Upper lobe of right lung (tissue), 1 donor: ENCODE data around the gene PPFIA3. TPM values are rescaled to one million over a fixed set of nuclear protein-coding genes. Genes with fewer than 3 reads are reported as not detected.

ENCODE experiments used
- ATAC-seq: fragments of 200-7000 bp; cut with Tn5 transposase; one replicate; pipeline ENCODE4 v1.9.1; 2020; ENCODE audit warnings: mild to moderate bottlenecking, moderate library complexity
- DNase-seq: peaks from one replicate; pipeline ENCODE4 v3.0.0-alpha.2; 2020
- H3K27ac ChIP-seq: fragments of 200-600 bp; one replicate; pipeline ENCODE4 v1.8.0; 2022
- H3K27me3 ChIP-seq: fragments of 200-600 bp; one replicate; pipeline ENCODE4 v1.8.0; 2022; ENCODE audit warnings: mild to moderate bottlenecking
- H3K36me3 ChIP-seq: fragments of 200-600 bp; one replicate; pipeline ENCODE4 v1.8.0; 2022
- H3K4me1 ChIP-seq: fragments of 200-600 bp; one replicate; pipeline ENCODE4 v1.8.0; 2022
- H3K4me3 ChIP-seq: fragments of 200-600 bp; one replicate; pipeline ENCODE4 v1.8.0; 2022; ENCODE audit warnings: mild to moderate bottlenecking
- H3K9me3 ChIP-seq: fragments of 200-600 bp; one replicate; pipeline ENCODE4 v1.8.0; 2022
- CTCF ChIP-seq: fragments of 200-600 bp; IDR thresholded peaks from one replicate; pipeline ENCODE4 v1.8.0; 2022; ENCODE audit warnings: antibody characterized with exemption
- intact Hi-C: fragments of 100-400 bp; cut with DNase I; formaldehyde crosslinking; loops from one replicate; pipeline ENCODE4 v1.11.0; 2022
- total RNA-seq: library from RNA; stranded (reverse); fragmentation: NEBNext Ultra II Directional; extraction: Animal tissue kit (Norgen Biotek cat#: 25700); gene quantifications from one replicate; pipeline ENCODE4 v1.2.1, GENCODE V29; 2021
- donor health status: DM: no; HTN: yes; CAD: no; lungs with severe emphysema.

The PPFIA3 gene
- total RNA-seq, 1 donor from 2014 or later, result 10.7 TPM

- intact Hi-C loops, result no loop called here
- Histone ChIP-seq H3K4me1 (peaks cover 9% of the 10 kb centered on the region), H3K9me3 (no peaks in the 10 kb centered on the region), H3K27ac (no peak overlapping the region), H3K27me3 (no peaks in the 10 kb centered on the region), H3K4me3 (no peak overlapping the region), H3K36me3 (peaks cover 28% of the 10 kb centered on the region)
- no peak for ATAC-seq
- TF ChIP-seq CTCF, result no peak
- no peak for DNase-seq
These were observed 7.9 kb upstream of the PPFIA3 start for GRCh38 chr19:49111218-49111998.

- DNase-seq, result peak; percentile 86
These were observed 5.3 kb upstream of the PPFIA3 start, which contains the start of gene LIN7B for GRCh38 chr19:49113762-49114629. TSS of gene LIN7B (plus strand) at chr19:49114370. CDS start at chr19:49114405, 35 bp downstream.

GRCh38 chr19:49114630-49115363 is 4.5 kb upstream of the PPFIA3 start:
- DNase-seq, result peak; percentile 84
- H3K9me3 ChIP-seq, result no peaks in the 10 kb centered on the region
- H3K36me3 ChIP-seq, result no peaks in the 10 kb centered on the region
- H3K4me1 ChIP-seq, result peaks cover 25% of the 10 kb centered on the region
- peak; percentile 13 for ATAC-seq
- no peaks in the 10 kb centered on the region for H3K27me3 ChIP-seq
- peak overlapping the region; percentile 87 for H3K4me3 ChIP-seq
- no peak for TF ChIP-seq CTCF
- peak overlapping the region; percentile 72 for H3K27ac ChIP-seq
- intact Hi-C loops, result no loop called here

More at GRCh38 chr19:49113762-49114629, 5.3 kb upstream of the PPFIA3 start, which contains the start of gene LIN7B:
- peak; percentile 47 for TF ChIP-seq CTCF
- Histone ChIP-seq H3K9me3 (no peaks in the 10 kb centered on the region), H3K27me3 (no peaks in the 10 kb centered on the region), H3K36me3 (peaks cover 3% of the 10 kb centered on the region), H3K4me1 (peaks cover 20% of the 10 kb centered on the region), H3K4me3 (peak within 1 kb of the TSS; percentile 87), H3K27ac (peak within 1 kb of the TSS; percentile 72)
- ATAC-seq, result peak; percentile 79
- intact Hi-C loops, result no loop called here

GRCh38 chr19:49116544-49116943 is 2.8 kb upstream of the PPFIA3 start:
- Histone ChIP-seq H3K36me3 (no peaks in the 10 kb centered on the region), H3K9me3 (no peaks in the 10 kb centered on the region), H3K4me1 (peaks cover 30% of the 10 kb centered on the region), H3K27ac (peak overlapping the region; percentile 3), H3K27me3 (no peaks in the 10 kb centered on the region), H3K4me3 (no peak overlapping the region)
- no peak for TF ChIP-seq CTCF
- intact Hi-C loops, result no loop called here
- no peak for ATAC-seq
- no peak for DNase-seq
